GM23338 (cell line): ENCODE measurements around the gene ABCA4.

Source experiments
- CREB1 ChIP-seq: fragments of 250-450 bp; sonication (Bioruptor Pico); IDR thresholded peaks from 2 replicates; pipeline ENCODE4 v1.5.0; 2020; ENCODE audit warnings: low read depth, mild to moderate bottlenecking, moderate library complexity
- EZH2 ChIP-seq: fragments of 200-600 bp; sonication (generic); IDR thresholded peaks from one replicate; pipeline ENCODE4 v1.8.0; 2017; ENCODE audit warnings: antibody characterized with exemption, mild to moderate bottlenecking, low read depth; ENCODE audit not compliant: unreplicated experiment
- EZH2phosphoT487 ChIP-seq: fragments of 200-600 bp; sonication (generic); IDR thresholded peaks from one replicate; pipeline ENCODE4 v1.8.1; 2018; ENCODE audit warnings: antibody characterized with exemption; ENCODE audit not compliant: unreplicated experiment
- JUNB ChIP-seq: IDR thresholded peaks from one replicate; pipeline ENCODE4 v1.6.1; 2016; ENCODE audit warnings: antibody characterized with exemption; ENCODE audit not compliant: unreplicated experiment
- NANOG ChIP-seq: IDR thresholded peaks from 2 replicates; pipeline ENCODE4 v1.6.1; 2016; ENCODE audit warnings: antibody characterized with exemption, borderline replicate concordance
- POLR2AphosphoS5 ChIP-seq: IDR thresholded peaks from 2 replicates; pipeline ENCODE4 v1.6.1; 2016; ENCODE audit warnings: antibody characterized with exemption, low read depth
- STAT1 ChIP-seq: IDR thresholded peaks from one replicate; pipeline ENCODE4 v1.6.1; 2016; ENCODE audit warnings: antibody characterized with exemption; ENCODE audit not compliant: unreplicated experiment
- ZNF114 ChIP-seq: fragments of 250-450 bp; sonication (Bioruptor Pico); IDR thresholded peaks from 2 replicates; pipeline ENCODE4 v1.5.0; 2020; ENCODE audit warnings: mild to moderate bottlenecking, moderate library complexity
- ZNF331 ChIP-seq: fragments of 250-450 bp; sonication (Bioruptor Pico); IDR thresholded peaks from 2 replicates; pipeline ENCODE4 v1.5.0; 2020; ENCODE audit warnings: low read depth, mild to moderate bottlenecking, moderate library complexity
- TF ChIP-seq, protein P1 (sequence below), 2 experiments: fragments of 200-600 bp in 1 of 2; sonication (generic) in 1 of 2; conservative IDR thresholded peaks; 2 replicates each; pipeline versions ENCODE4 v1.5.1 to v1.6.1; 2016 to 2017; ENCODE audit warnings: antibody characterized with exemption in 2 of 2, low read depth in 2 of 2, mild to moderate bottlenecking in 2 of 2, moderate library complexity in 1 of 2
- TF ChIP-seq, protein P2 (sequence below): IDR thresholded peaks from 2 replicates; pipeline ENCODE4 v1.6.1; 2016; ENCODE audit warnings: antibody characterized with exemption
- TF ChIP-seq, protein P3 (sequence below): IDR thresholded peaks from one replicate; pipeline ENCODE4 v1.6.1; 2018; ENCODE audit warnings: antibody characterized with exemption; ENCODE audit not compliant: unreplicated experiment

DNA sequence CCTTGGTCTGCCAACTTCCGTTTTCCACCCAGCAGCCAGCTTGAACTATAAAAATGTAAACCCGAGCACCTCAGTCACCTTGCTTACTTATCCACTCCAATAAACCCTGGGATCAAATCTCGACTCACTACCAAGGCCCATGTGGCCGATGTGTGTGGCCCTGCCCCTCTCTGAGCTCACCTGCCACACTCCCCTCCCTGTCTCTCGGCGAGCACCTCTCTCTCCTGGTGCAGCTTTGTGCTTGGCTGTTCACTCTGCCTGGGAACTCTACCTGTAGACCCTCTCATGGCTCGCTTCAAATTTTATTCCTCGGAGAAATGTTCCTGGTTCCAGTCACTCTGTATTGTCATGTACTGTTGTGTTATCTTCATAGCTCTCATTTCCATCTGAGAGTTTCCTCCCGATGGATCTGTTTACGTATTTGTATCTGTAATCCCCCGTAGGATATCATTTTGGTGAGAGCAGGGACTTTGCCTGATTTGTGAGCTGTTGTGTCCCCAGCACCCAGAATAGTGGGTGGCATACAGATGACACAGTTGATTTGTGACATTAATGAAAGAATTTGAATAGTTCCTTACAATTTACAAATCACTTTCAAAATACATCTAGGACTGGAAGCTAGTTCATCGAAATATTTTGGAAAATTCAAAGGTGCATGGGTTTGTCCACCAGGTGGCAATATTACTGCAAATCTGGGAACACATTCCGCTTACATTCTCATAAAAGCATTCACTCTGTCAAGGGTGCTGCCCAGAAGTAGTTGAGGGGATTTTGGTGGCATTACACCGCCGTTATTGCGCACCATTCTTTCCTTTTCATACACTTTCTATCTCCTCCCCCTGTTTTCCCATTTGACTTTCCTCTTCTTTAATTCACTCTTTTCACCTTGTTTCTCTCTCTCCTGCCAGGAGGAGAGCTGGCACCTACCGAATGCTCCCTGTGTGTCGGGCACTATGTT, 95.3 kb downstream of the ABCA4 start:
- TF ChIP-seq, protein P1, sequence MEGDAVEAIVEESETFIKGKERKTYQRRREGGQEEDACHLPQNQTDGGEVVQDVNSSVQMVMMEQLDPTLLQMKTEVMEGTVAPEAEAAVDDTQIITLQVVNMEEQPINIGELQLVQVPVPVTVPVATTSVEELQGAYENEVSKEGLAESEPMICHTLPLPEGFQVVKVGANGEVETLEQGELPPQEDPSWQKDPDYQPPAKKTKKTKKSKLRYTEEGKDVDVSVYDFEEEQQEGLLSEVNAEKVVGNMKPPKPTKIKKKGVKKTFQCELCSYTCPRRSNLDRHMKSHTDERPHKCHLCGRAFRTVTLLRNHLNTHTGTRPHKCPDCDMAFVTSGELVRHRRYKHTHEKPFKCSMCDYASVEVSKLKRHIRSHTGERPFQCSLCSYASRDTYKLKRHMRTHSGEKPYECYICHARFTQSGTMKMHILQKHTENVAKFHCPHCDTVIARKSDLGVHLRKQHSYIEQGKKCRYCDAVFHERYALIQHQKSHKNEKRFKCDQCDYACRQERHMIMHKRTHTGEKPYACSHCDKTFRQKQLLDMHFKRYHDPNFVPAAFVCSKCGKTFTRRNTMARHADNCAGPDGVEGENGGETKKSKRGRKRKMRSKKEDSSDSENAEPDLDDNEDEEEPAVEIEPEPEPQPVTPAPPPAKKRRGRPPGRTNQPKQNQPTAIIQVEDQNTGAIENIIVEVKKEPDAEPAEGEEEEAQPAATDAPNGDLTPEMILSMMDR (conservative IDR thresholded peaks at IDR 0.05; ENCODE audit: low read depth in 2 of 2) = peak; percentile 72 to 79
- TF ChIP-seq STAT1 (no peak), EZH2 (no peak), POLR2AphosphoS5 (no peak), JUNB (no peak), ZNF331 (CRISPR knock-in tag) (no peak), EZH2phosphoT487 (no peak), ZNF114 (CRISPR knock-in tag) (no peak), CREB1 (CRISPR knock-in tag) (no peak), NANOG (no peak)
- TF ChIP-seq, protein P2, sequence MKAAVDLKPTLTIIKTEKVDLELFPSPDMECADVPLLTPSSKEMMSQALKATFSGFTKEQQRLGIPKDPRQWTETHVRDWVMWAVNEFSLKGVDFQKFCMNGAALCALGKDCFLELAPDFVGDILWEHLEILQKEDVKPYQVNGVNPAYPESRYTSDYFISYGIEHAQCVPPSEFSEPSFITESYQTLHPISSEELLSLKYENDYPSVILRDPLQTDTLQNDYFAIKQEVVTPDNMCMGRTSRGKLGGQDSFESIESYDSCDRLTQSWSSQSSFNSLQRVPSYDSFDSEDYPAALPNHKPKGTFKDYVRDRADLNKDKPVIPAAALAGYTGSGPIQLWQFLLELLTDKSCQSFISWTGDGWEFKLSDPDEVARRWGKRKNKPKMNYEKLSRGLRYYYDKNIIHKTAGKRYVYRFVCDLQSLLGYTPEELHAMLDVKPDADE = no peak
- TF ChIP-seq, protein P3, sequence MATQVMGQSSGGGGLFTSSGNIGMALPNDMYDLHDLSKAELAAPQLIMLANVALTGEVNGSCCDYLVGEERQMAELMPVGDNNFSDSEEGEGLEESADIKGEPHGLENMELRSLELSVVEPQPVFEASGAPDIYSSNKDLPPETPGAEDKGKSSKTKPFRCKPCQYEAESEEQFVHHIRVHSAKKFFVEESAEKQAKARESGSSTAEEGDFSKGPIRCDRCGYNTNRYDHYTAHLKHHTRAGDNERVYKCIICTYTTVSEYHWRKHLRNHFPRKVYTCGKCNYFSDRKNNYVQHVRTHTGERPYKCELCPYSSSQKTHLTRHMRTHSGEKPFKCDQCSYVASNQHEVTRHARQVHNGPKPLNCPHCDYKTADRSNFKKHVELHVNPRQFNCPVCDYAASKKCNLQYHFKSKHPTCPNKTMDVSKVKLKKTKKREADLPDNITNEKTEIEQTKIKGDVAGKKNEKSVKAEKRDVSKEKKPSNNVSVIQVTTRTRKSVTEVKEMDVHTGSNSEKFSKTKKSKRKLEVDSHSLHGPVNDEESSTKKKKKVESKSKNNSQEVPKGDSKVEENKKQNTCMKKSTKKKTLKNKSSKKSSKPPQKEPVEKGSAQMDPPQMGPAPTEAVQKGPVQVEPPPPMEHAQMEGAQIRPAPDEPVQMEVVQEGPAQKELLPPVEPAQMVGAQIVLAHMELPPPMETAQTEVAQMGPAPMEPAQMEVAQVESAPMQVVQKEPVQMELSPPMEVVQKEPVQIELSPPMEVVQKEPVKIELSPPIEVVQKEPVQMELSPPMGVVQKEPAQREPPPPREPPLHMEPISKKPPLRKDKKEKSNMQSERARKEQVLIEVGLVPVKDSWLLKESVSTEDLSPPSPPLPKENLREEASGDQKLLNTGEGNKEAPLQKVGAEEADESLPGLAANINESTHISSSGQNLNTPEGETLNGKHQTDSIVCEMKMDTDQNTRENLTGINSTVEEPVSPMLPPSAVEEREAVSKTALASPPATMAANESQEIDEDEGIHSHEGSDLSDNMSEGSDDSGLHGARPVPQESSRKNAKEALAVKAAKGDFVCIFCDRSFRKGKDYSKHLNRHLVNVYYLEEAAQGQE = no peak
